CD8-positive, alpha-beta memory T cell (primary cell): ENCODE data around the gene ATAD2B. TPM values are rescaled to one million over a fixed set of nuclear protein-coding genes. Genes with fewer than 3 reads are reported as not detected.

ENCODE experiments used
- CTCF ChIA-PET: fragments of 350-600 bp; sonication (Branson Sonifier 250); formaldehyde crosslinking; loops from one replicate; lab custom pipeline; 2021; ENCODE audit warnings: antibody characterized with exemption; lab: Charles Lee
- POLR2A ChIA-PET: fragments of 350-600 bp; sonication (Branson Sonifier 250); formaldehyde crosslinking; loops from one replicate; lab custom pipeline; 2021; ENCODE audit warnings: antibody characterized with exemption; lab: Charles Lee
- DNase-seq, 5 donors: peaks; one replicate each; pipeline versions ENCODE4 v3.0.0 to v3.0.0-alpha.2; 2020 to 2022; ENCODE audit warnings: mixed read lengths in 1 of 5
- H3K27ac ChIP-seq: one replicate; pipeline ENCODE4 v1.7.0; 2013; ENCODE audit warnings: low read depth, mild to moderate bottlenecking, low read length, moderate library complexity
- H3K27me3 ChIP-seq: 2 replicates; pipeline ENCODE4 v1.7.0; 2013; ENCODE audit warnings: low read length, mild to moderate bottlenecking; ENCODE audit not compliant: insufficient read depth, poor library complexity, severe bottlenecking
- H3K36me3 ChIP-seq: 2 replicates; pipeline ENCODE4 v1.7.0; 2013; ENCODE audit warnings: mild to moderate bottlenecking, low read length, moderate library complexity; ENCODE audit not compliant: insufficient read depth
- H3K4me1 ChIP-seq: 2 replicates; pipeline ENCODE4 v1.7.0; 2013; ENCODE audit warnings: mild to moderate bottlenecking, low read length, moderate library complexity; ENCODE audit not compliant: insufficient read depth
- H3K4me3 ChIP-seq: 2 replicates; pipeline ENCODE4 v1.7.0; 2013; ENCODE audit warnings: mild to moderate bottlenecking, low read length
- H3K9me3 ChIP-seq: 2 replicates; pipeline ENCODE4 v1.7.0; 2013; ENCODE audit warnings: mild to moderate bottlenecking, low read length
- H3K27ac Mint-ChIP-seq, 8 donors: one replicate each; pipeline ENCODE4 v1.8.0; 2020 to 2021; ENCODE audit warnings: mixed read lengths in 8 of 8, mild to moderate bottlenecking in 6 of 8, inconsistent platforms in 3 of 8, moderate library complexity in 3 of 8
- H3K27me3 Mint-ChIP-seq, 2 donors: one replicate each; pipeline ENCODE4 v1.8.0; 2020 to 2021; ENCODE audit warnings: mixed read lengths in 2 of 2, mild to moderate bottlenecking in 1 of 2, moderate library complexity in 1 of 2
- H3K36me3 Mint-ChIP-seq, 3 donors: one replicate each; pipeline ENCODE4 v1.8.0; 2020 to 2021; ENCODE audit warnings: mixed read lengths in 3 of 3, inconsistent platforms in 1 of 3, mild to moderate bottlenecking in 1 of 3
- H3K4me1 Mint-ChIP-seq, 3 donors: one replicate each; pipeline ENCODE4 v1.8.0; 2020 to 2021; ENCODE audit warnings: mixed read lengths in 3 of 3, inconsistent platforms in 1 of 3, mild to moderate bottlenecking in 1 of 3
- H3K4me3 Mint-ChIP-seq, 7 donors: one replicate each; pipeline ENCODE4 v1.8.0; 2020 to 2021; ENCODE audit warnings: mixed read lengths in 7 of 7, mild to moderate bottlenecking in 6 of 7, moderate library complexity in 4 of 7, inconsistent platforms in 2 of 7
- H3K9me3 Mint-ChIP-seq, 5 donors: one replicate each; pipeline ENCODE4 v1.8.0; 2020 to 2022; ENCODE audit warnings: mixed read lengths in 5 of 5, mild to moderate bottlenecking in 3 of 5, moderate library complexity in 2 of 5, inconsistent platforms in 1 of 5
- polyA plus RNA-seq: library from polyadenylated mRNA; unstranded; fragments of 300-500 nt; fragmentation: Illumina TruSeq; gene quantifications from one replicate; pipeline ENCODE4 v1.2.3, GENCODE V29; 2021
- total RNA-seq, 2 experiments: library from RNA; stranded (reverse); gene quantifications; one replicate each; pipeline ENCODE4 v1.2.3, GENCODE V29; 2021

ATAD2B gene
- total and polyA plus RNA-seq, 3 experiments from 2014 or later = 10.4 to 16.8 (median 15.4) TPM

DNA sequence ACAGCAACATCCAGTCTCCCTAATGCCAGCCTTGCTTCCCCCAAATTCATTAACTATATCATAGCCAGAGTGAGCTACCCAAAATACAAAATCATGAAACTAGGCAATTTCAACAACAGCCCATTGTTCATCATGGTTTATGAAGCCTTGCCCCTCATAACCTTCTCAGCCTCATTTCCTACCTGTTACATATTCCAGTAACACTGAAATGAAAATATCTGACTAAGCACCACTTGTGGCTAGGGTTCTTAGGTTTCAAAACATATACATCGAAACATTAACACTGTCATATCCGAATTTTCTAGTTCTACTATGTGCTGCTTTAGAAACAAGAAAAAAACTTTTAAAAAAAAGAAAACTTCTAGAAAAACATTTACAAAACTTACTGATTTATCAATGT lies 59.5 kb downstream of the ATAD2B start:
- Histone ChIP-seq H3K27me3 (no peaks in the 10 kb centered on the region), H3K9me3 (no peaks in the 10 kb centered on the region), H3K4me3 (no peak overlapping the region), H3K4me1 (no peaks in the 10 kb centered on the region), H3K36me3 (peaks cover 16% of the 10 kb centered on the region), H3K27ac (no peak overlapping the region)
- Mint-ChIP-seq H3K4me1 (peaks cover 0 to 7% (median 4%) of the 10 kb centered on the region in 3 donors), H3K9me3 (no peaks in the 10 kb centered on the region), H3K36me3 (peaks cover 0 to 70% (median 25%) of the 10 kb centered on the region in 3 donors), H3K4me3 (no peak overlapping the region), H3K27me3 (peaks cover 0 to 1% of the 10 kb centered on the region in 2 donors), H3K27ac (peak overlapping the region in 2 of 8 donors; percentile 10 to 14)
- DNase-seq = no peak
- CTCF ChIA-PET = no interaction called here
- POLR2A ChIA-PET = no interaction called here

DNA sequence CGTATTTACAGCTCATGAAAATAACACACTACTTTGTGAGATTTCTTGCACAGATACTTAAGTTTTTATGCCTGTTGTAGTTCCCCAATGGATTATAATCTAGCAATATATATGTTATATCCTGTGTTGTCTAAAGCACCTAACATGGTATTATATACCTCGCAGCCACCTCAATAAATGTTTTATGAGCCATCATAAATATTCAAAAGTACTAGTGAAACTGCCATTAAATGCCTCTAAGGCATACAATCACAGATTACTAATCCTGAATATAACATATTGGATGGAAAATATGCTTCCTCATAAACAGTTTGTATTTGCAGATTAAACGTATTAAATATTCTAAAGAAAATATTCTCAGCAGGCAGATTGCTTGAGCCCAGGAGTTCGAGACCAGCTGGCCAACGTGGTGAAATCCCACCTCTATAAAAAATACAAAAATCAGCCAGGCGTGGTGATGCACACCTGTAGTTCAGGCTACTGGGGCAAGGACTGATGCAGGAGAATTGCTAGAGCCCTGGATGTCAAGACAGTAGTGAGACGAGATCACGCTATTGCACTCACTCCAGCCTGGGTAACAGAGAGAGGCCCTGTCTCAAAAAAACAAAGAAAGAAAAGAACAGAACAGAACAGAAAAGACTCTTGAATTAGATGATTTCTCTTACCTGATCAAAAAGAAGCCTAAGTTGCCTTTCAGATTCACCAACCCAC lies 64.1 kb downstream of the ATAD2B start:
- Mint-ChIP-seq H3K9me3 (no peaks in the 10 kb centered on the region), H3K27me3 (no peaks in the 10 kb centered on the region), H3K27ac (peak overlapping the region in 2 of 8 donors; percentile 6 to 52), H3K4me3 (no peak overlapping the region), H3K36me3 (peaks cover 0 to 62% (median 15%) of the 10 kb centered on the region in 3 donors), H3K4me1 (peaks cover 0 to 4% (median 0%) of the 10 kb centered on the region in 3 donors)
- CTCF ChIA-PET = no interaction called here
- DNase-seq = no peak
- Histone ChIP-seq H3K4me3 (no peak overlapping the region), H3K4me1 (no peaks in the 10 kb centered on the region), H3K36me3 (peaks cover 14% of the 10 kb centered on the region), H3K9me3 (no peaks in the 10 kb centered on the region), H3K27ac (no peak overlapping the region), H3K27me3 (no peaks in the 10 kb centered on the region)
- POLR2A ChIA-PET = no interaction called here

DNA sequence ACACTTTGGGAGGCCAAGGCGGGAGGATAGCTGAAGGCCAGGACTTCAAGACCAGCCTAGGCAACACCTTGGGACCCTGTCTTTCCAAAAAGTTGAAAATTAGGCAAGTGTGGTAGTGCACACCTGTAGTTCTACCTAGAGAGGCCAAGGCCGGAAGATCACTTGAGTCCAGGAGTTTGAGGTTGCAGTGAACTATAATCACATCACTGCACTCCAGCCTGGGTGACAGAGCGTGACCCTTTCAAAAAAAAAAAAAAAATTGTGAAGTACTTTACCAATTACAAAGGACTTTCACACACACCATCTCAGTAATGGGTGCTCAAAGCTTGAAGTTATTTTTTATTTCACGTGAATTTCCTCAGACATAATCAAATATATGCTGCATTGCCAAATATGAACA lies 65.0 kb downstream of the ATAD2B start:
- ChIA-PET CTCF (no interaction called here), POLR2A (no interaction called here)
- no peak overlapping the region for H3K27ac Mint-ChIP-seq
- H3K27me3 Mint-ChIP-seq = no peaks in the 10 kb centered on the region
- H3K4me3 Mint-ChIP-seq = no peak overlapping the region
- H3K36me3 Mint-ChIP-seq = peaks cover 0 to 58% (median 15%) of the 10 kb centered on the region in 3 donors
- Histone ChIP-seq H3K4me1 (no peaks in the 10 kb centered on the region), H3K36me3 (peaks cover 14% of the 10 kb centered on the region), H3K27ac (no peak overlapping the region), H3K4me3 (no peak overlapping the region), H3K27me3 (no peaks in the 10 kb centered on the region), H3K9me3 (no peaks in the 10 kb centered on the region)
- H3K9me3 Mint-ChIP-seq = no peaks in the 10 kb centered on the region
- peaks cover 0 to 3% (median 0%) of the 10 kb centered on the region in 3 donors for H3K4me1 Mint-ChIP-seq
- DNase-seq = no peak

DNA sequence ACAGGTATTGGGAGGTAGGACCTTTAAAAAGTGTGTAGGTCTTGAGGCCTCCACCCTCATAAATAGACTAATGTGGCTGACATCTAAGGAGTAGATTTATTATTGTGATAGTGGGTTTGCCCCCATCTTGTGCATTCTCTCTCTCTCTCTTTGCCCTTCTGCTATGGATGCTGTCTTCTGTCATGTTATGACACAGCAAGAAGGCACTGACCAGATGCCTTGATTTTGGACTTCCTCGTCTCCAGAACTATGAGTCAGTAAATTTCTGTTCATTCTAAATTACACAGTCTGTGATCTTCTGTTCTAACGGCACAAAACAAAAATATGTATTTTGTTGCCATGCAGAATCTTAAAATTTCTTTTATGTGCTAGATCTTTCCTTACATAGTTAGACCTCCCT lies 66.9 kb downstream of the ATAD2B start:
- Mint-ChIP-seq H3K4me3 (no peak overlapping the region), H3K4me1 (no peaks in the 10 kb centered on the region), H3K36me3 (peaks cover 0 to 60% (median 17%) of the 10 kb centered on the region in 3 donors), H3K27ac (peak overlapping the region in 1 of 8 donors; percentile 60), H3K27me3 (no peaks in the 10 kb centered on the region), H3K9me3 (no peaks in the 10 kb centered on the region)
- Histone ChIP-seq H3K9me3 (no peaks in the 10 kb centered on the region), H3K36me3 (peaks cover 14% of the 10 kb centered on the region), H3K27ac (no peak overlapping the region), H3K4me3 (no peak overlapping the region), H3K27me3 (no peaks in the 10 kb centered on the region), H3K4me1 (no peaks in the 10 kb centered on the region)
- POLR2A ChIA-PET = no interaction called here
- DNase-seq = no peak
- CTCF ChIA-PET = no interaction called here

DNA sequence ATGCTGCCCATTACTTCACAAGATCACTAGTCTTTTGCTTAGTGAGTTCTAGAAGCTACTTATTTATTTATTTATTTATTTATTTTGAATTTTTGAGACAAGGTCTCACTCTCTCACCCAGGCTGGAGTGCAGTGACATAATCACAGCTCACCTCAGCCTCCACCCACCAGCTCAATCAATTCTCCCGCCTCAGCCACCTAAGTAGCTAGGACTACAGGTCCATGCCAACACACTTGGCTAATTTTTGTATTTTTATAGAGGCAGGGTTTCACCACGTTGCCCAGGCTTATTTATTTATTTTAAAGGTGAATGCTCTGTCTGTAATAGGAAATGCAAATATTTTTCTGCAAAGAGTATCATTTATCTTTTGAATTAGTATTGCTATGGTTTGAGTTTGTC lies 67.7 kb downstream of the ATAD2B start:
- H3K9me3 Mint-ChIP-seq = no peaks in the 10 kb centered on the region
- POLR2A ChIA-PET = no interaction called here
- H3K27ac Mint-ChIP-seq = no peak overlapping the region
- CTCF ChIA-PET = interaction anchor here (1.6 kb wide), 1 partner anchor 68 kb away, joined by 4 read pairs; the partner anchor contains the start of gene ATAD2B
- H3K4me1 Mint-ChIP-seq = no peaks in the 10 kb centered on the region
- H3K9me3 ChIP-seq = no peaks in the 10 kb centered on the region
- H3K36me3 ChIP-seq = peaks cover 14% of the 10 kb centered on the region
- DNase-seq = no peak
- H3K4me3 Mint-ChIP-seq = no peak overlapping the region
- no peaks in the 10 kb centered on the region for H3K4me1 ChIP-seq
- H3K27ac ChIP-seq = no peak overlapping the region
- H3K36me3 Mint-ChIP-seq = peaks cover 0 to 60% (median 18%) of the 10 kb centered on the region in 3 donors
- no peak overlapping the region for H3K4me3 ChIP-seq
- no peaks in the 10 kb centered on the region for H3K27me3 Mint-ChIP-seq
- H3K27me3 ChIP-seq = no peaks in the 10 kb centered on the region

DNA sequence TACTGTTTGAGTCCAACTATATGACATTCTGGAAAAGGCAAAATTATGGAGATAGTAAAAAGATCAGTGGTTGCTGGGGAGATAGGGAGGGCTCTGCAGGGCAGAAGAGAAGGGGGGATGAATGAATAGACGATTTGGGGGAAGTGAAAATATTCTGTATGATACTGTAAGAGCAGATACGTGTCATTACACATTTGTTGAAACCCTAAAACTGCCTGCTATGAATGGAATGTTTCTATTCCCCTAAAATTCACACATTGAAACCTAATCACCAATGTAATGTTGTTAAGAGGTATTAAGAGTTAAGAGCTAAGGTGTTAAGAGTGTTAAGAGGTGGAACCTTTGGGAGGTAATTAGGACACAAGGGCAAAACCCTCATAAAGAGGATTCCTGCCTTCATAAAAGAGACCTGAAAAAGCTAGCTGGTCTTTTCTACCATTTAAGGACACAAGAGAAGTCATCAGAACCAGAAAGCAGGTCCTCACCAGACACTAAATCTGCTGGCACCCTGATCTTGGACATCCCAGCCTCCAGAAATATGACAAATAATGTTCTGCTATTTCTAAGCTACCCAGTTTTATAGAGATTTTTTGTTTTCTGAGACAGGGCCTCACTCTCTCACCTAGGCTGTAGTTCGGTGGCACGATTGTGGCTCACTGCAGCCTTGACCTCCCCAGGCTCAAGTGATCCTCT lies 76.2 kb downstream of the ATAD2B start:
- Mint-ChIP-seq H3K4me1 (peaks cover 6 to 12% (median 6%) of the 10 kb centered on the region in 3 donors), H3K27me3 (no peaks in the 10 kb centered on the region), H3K36me3 (peaks cover 0 to 38% (median 9%) of the 10 kb centered on the region in 3 donors), H3K4me3 (no peak overlapping the region), H3K9me3 (no peaks in the 10 kb centered on the region), H3K27ac (peak overlapping the region in 4 of 8 donors; percentile 0 to 49 (median 22))
- ChIA-PET POLR2A (no interaction called here), CTCF (interaction anchor here (1.6 to 1.8 kb wide), 2 partner anchors 26 to 234 kb away, joined by 4 to 5 read pairs; partner anchors contain the start of gene TP53I3)
- no peaks in the 10 kb centered on the region for H3K9me3 ChIP-seq
- H3K4me3 ChIP-seq = no peak overlapping the region
- no peaks in the 10 kb centered on the region for H3K36me3 ChIP-seq
- no peak overlapping the region for H3K27ac ChIP-seq
- no peaks in the 10 kb centered on the region for H3K4me1 ChIP-seq
- H3K27me3 ChIP-seq = no peaks in the 10 kb centered on the region
- DNase-seq = no peak

DNA sequence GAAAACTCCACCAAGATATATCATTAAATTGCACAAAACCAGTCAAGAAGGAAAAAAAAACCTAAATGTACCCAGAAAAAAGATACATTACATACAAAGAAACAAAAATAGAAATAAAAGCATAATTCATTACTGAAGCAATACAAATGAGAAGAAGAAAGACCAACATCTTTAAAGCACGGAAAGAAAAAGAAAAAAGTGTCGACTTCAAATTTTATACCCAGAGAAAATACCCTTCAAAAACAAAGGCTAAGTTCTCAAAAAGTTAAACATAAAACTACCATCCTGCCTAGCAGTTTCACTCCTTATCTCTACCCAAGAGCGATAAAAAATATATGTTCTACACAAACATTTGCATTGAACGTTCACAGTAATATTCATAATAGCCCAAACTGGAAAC lies 82.0 kb downstream of the ATAD2B start:
- Histone ChIP-seq H3K4me1 (no peaks in the 10 kb centered on the region), H3K36me3 (no peaks in the 10 kb centered on the region), H3K27me3 (no peaks in the 10 kb centered on the region), H3K9me3 (no peaks in the 10 kb centered on the region), H3K4me3 (no peak overlapping the region), H3K27ac (no peak overlapping the region)
- Mint-ChIP-seq H3K4me3 (no peak overlapping the region), H3K27me3 (no peaks in the 10 kb centered on the region), H3K4me1 (peaks cover 9 to 14% (median 11%) of the 10 kb centered on the region in 3 donors), H3K9me3 (peaks cover 0 to 2% (median 0%) of the 10 kb centered on the region in 5 donors), H3K36me3 (peaks cover 18 to 38% (median 31%) of the 10 kb centered on the region in 3 donors), H3K27ac (peak overlapping the region in 1 of 8 donors; percentile 0)
- POLR2A ChIA-PET = no interaction called here
- no peak for DNase-seq
- CTCF ChIA-PET = interaction anchor here (1.7 kb wide), 1 partner anchor 20 kb away, joined by 4 read pairs; no protein-coding TSS in a partner anchor
